Skin of body (tissue), 2 donors: ENCODE results near the gene WNT16. TPM values are rescaled to one million over a fixed set of nuclear protein-coding genes. Genes with fewer than 3 reads are reported as not detected.

Experiments used
- DNase-seq: peaks from one replicate; lab custom pipeline; 2025; lab: John Stamatoyannopoulos, UW
- total RNA-seq: library from RNA; depleted of rRNA; stranded (reverse); fragments of >200 nt; gene quantifications from one replicate; pipeline ENCODE4 v1.2.3, GENCODE V29; 2014

Gene WNT16
- total RNA-seq, 1 donor from 2014 or later = 33.5 TPM

DNA sequence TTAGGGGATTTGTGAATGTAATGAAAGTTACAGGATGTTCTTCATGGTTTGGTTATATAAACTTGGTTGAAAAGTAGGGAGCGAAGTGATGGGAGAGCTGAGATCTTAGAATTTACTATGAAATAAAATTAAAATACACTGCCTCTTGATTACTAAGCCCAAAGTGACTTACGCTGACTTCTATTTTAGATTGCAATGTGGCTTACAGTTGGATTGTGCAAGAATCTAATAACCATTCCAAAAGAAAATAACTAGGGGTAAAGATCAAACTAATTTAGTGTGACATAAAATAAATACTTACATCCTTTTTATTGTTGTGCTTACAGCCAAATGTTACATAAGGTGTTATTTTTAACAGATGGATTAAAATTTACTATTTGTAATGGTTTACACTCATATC, 15.3 kb downstream of the WNT16 start:
- no peak for DNase-seq

- DNase-seq = no peak
These were observed 15.7 kb downstream of the WNT16 start for GRCh38 chr7:121344497-121344896.

- no peak for DNase-seq
These were observed 22.9 kb downstream of the WNT16 start for GRCh38 chr7:121351682-121352081.

DNA sequence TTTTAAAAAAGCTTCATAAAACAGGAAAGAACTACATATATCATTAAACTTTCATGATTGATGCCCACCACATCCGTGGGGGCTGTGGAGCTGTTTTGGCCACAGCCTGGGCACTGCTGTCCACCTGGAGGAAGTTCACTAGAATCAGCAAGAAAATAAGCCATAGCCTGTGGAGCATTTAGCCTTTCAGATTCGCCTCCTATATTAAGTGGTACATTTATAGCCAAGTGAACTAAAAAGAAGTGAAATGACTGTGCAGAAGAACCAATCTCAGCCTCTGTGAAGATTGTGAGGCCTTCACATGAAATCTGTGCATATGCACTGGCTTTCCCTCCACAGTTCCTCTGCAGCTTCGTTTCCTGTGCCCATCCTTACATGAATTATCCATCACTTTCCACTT, 23.5 kb downstream of the WNT16 start:
- DNase-seq = no peak

GRCh38 chr7:121355574-121355973, 26.8 kb downstream of the WNT16 start:
- no peak for DNase-seq

DNA sequence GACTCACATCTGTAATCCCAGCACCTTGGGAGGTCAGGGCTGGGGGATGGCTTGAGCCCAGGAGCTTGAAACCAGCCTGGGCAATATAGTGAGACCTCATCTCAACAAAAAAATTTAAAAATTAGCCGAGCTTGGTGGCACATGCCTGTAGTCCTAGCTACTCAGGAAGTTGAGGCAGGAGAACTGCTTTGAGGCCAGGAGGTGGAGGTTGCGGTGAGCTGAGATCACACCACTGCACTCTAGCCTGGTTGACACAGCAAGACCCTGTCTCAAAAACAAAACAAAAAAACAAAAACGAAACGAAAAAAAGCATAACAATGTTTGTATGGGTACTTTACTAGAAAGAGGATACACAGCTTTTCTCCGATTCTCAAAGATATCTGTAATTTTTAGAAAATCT, 31.8 kb downstream of the WNT16 start:
- no peak for DNase-seq

- DNase-seq = no peak
These were observed 38.1 kb downstream of the WNT16 start for GRCh38 chr7:121366852-121367431.

- peak; percentile 66 for DNase-seq
These were observed 40.7 kb downstream of the WNT16 start for GRCh38 chr7:121369462-121369861.

GRCh38 chr7:121371367-121371766, 42.6 kb downstream of the WNT16 start:
- DNase-seq = no peak

DNA sequence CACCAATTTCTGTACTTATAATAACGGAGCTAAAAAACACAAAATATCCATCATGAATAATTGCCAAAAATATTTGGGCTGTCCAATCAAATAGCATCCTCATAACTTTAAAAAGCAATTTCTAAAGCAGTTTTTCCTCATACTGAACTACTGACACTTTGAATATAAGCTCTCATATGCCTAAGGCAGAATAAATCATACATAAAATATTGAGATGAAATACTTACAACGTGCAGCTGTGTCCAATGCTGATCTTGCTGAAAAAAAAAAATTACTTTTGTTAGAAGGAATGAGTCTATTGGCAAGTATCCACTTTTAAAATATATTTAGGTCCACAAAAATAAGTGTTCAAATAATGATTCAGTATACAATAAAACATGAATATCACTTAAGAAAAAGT, 43.1 kb downstream of the WNT16 start:
- DNase-seq = no peak

DNA sequence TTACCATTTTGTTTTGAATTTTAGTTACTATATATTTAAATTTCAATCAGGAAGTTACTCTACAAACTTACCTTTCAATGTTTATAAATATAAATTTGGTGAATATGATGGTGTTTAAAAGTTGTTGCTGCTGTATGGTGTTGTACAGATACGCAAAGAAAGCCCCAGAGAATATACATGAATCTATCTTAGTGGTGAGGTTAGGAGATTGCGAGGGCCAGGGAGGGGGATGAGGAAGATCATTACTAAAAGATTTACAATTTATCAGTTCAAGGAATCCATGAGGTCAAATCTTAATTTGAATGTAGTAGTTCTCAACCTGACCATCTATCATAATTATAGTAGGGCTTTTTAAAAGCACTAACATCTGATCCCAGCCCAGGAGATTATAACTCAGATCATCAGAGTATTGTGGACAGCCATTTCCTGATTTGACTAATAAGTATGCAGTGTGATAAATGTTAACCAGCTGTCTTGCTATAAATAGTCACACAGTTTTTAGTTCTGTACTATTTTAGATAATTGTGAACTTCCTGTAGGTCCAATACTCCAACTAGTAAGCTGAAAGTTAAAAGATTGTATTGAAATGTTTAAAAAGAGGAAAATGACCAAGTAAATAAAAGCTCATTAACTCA, 43.7 kb downstream of the WNT16 start:
- peak; percentile 51 for DNase-seq

DNA sequence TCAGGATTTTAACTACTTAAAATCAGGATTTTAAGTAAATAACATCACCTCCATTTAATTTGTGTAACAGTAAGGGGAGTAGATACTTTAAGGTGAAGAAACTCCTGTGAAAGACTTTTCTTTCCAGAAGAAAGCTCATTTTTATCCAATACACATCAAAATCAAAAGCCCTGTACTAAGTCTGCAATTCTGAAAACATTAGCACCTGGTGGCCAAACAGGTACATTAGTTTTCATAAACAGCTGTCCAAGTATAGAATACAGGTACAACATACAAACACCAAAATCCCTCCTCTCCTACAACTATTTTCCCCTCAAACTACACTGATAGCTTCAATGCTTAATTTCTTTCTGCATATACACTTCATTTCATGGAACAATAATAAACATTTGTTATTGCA, 44.4 kb downstream of the WNT16 start:
- no peak for DNase-seq

DNA sequence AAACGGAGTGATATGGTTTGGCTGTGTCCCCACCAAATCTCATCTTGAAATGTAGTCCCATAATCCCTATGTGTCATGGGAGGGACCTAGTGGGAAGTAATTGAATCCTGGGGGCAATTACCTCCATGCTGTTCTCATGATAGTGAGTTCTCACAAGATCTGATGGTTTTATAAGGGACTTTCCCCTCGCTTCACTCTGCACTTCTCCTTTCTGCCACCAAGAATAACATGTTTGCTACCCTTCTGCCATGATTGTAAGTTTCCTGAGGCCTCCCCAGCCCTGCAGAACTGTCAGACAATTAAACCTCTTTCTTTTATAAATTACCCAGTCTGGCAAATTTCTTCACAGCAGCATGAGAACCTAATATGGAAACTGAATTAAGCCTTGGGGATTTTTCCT, 48.2 kb downstream of the WNT16 start:
- DNase-seq = no peak

GRCh38 chr7:121379930-121380329, 51.1 kb downstream of the WNT16 start:
- DNase-seq = no peak

DNA sequence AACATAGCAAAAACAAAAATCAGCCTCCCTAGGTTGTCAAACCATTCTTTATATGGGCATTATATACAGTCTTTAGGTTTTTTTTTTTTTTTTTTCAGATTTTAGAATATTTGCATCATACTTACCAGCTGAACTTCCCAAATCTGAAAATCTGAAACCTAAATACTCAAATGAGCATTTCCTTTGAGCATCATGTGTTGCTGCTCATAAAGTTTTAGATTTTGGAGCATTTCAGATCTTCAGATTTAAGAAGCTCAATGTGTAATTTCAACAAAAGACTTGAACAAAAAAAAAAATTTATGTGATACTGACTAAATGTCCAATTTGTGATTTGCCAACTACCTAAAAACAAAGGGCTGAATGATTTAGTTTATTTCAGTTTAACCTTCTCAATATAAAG, 53.7 kb downstream of the WNT16 start:
- DNase-seq = no peak

DNA sequence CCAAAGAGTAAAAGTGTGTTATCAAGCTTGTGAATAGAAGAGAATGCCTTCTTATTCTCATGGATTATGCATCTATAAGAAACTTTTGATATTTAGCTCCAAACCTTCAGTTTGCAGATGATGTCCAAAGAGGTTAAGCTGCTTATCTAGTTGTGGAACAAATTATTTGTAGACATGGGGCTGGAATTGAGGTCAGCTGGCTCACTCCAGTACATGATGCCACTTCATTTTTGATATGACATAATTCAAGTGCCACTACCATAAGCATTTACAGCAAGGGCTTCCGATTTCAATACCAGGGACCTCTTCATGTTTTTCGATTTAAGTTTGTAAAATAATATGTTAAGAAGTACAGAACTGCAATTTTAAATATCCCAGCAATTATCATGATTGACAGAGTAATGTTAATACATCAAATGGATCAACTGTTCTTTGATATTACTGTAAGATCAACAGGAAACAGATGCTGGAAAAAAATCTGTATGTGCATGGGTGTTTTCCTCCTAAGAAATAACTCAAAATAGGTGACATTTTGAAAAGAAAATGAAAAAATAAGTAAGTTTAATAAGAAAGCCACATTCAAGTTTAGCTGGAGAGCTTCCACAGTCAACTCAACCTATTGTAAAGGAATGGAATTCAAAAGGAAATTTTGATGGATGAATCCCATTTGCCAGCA, 54.6 kb downstream of the WNT16 start:
- no peak for DNase-seq

DNA sequence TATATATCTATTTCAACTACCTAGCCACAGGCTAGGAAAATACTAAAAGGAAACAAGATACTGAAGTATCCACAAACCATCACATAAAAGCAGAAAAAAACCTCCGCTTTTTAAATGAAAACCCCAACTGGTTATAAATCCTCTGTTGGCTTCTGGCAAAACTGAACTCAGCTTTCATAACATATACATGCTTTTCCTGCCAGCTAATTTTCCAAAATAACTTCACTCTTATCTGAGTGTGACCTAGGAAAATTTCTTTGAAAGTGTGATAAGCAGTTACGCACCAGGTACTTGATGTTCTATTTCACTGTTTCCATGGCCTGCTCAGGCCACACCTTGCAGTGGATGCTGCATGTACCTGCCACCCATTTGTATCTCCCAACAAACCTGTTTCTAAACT, 55.5 kb downstream of the WNT16 start:
- no peak for DNase-seq

DNA sequence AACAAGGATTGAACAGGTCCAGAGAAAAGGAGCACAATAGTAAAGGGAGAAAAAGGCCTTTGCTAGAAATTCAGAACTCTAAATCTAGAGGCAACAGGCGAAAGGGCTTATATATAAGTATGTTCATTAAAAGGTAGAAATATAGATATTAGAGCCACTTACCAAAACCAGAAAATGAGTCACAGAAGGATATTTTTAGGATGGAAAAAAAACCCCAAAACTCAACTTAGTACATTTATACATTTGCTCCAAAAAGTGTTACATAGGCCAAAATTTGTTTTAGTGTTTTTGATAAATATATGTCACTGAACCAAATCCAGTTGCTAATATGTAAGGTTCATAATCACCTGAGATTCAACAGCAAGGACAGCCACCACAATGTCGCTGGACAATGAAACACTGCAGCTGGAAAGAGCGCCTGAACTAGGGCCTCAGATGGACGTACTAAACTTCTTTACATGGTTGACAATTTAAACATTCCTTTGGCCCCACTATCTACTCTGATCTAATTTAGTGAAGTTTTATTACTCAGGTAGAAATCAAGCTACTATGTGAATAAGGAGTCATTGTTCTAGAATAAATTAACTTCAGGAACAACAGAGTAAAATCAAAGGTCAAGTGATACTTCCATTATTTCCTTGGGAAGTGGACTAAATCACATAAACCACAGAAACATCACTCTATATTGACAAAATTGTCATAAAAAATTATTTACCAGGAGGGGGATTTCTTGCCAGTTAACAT, 56.4 kb downstream of the WNT16 start:
- DNase-seq = no peak

- DNase-seq = peak; percentile 52
These were observed 57.0 kb downstream of the WNT16 start for GRCh38 chr7:121385800-121386179.

- DNase-seq = no peak
These were observed 60.1 kb downstream of the WNT16 start for GRCh38 chr7:121388950-121389349.

- no peak for DNase-seq
These were observed 61.3 kb downstream of the WNT16 start for GRCh38 chr7:121390109-121390508.

GRCh38 chr7:121390617-121391016, 61.8 kb downstream of the WNT16 start:
- DNase-seq = no peak
